Activated naive CD8-positive, alpha-beta T cell treated with anti-CD3 and anti-CD28 coated beads, Interleukin-2, amount 50 U/mL, for 16 hours (primary cell): ENCODE measurements around the gene KICS2.
"Not testable (repeated sequence)": the region's sequence is repeated elsewhere in the genome, so short reads cannot be mapped to it uniquely, and the experiment has no call there.

ENCODE experiments used
- DNase-seq: peaks from one replicate; pipeline ENCODE4 v3.0.0-alpha.2; 2020; ENCODE audit warnings: low read depth, low spot score

The KICS2 gene

GRCh38 chr12:64216239-64216638 lies 5.9 kb downstream of the KICS2 start:
- no peak for DNase-seq

- no peak for DNase-seq
Observed at GRCh38 chr12:64212119-64212746, 9.9 kb downstream of the KICS2 start.

GRCh38 chr12:64207453-64207852 lies 14.6 kb downstream of the KICS2 start:
- DNase-seq: no peak

DNA sequence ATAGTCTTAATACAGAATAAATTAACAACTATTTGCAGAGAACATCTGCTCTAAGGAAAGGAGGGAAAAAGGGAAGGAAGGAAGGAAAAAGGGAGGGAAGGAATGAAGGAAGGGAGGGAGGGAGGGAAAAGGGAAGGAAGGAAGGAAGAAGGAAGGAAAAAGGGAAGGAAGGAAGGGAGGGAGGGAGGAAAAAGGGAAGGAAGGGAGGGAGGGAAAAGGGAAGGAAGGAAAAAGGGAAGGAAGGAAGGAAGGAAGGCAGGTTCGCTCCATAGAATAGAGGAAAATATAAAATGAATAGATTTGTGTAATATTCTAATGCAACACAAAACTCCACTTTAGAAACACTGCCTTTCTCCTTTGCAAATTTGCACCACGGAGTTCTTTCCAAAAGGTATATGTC lies 16.6 kb downstream of the KICS2 start:
- DNase-seq: no peak

GRCh38 chr12:64203775-64204174 lies 18.3 kb downstream of the KICS2 start:
- no peak for DNase-seq

GRCh38 chr12:64203036-64203435 lies 19.1 kb downstream of the KICS2 start:
- no peak for DNase-seq

GRCh38 chr12:64195841-64196240 lies 26.3 kb downstream of the KICS2 start:
- not testable (repeated sequence) for DNase-seq

DNA sequence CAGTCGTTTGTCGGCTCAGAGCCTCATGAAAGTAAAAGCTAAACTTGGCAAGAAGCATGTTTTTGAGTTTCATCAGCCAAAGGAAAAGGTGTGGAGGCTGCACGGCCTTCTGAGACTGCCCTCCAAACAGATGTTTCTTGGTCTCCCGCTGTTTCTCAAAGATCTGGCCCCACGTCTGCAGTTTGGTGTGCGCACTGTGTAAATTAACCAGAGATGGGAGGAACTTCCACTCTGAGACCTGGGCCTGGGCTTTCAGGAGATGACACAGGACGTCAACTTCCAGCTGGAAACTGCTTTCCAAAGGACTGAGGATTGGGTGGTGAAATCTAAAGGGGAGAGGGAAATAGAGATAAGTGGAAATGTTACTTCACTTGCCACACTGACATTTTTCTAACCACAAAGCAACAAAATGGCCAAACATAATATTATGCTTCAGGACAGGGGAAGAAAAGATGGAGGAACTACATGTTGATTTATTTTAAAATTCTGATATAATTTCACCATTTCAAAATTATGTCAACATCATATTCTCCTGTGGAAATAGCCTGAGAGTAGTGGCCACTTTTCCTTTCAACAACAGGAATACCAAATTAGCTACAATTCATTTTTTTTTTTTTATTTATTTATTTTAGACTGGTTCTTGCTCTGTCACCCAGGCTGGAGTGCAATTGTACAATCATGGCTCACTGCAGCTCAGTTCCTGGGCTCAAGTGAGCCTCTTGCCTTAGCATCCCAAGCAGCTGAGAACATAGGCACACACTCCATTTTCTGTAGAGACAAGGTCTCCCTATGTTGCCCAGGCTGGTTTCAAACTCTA lies 27.6 kb downstream of the KICS2 start:
- no peak for DNase-seq

DNA sequence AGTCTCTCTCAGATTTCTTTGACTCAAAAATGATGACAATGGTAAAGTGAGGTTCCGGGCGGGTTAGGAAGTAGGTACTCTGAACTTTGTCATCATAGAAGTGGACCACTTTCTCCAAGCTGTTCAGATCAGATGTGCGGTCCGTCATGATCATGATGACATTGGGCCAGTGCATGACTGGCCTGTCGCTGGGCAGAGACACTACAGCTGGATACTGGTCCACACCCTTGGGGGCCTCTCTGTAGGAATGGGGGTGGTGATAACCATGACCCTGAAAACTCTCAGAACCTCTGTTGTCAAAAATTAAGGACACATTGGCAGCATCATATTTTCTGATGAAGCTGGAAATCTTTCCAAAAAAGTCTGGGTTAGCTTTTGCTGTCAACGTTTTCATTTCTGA lies 28.2 kb downstream of the KICS2 start:
- DNase-seq: no peak

- DNase-seq: no peak
Observed at GRCh38 chr12:64192644-64193444, 29.3 kb downstream of the KICS2 start.

DNA sequence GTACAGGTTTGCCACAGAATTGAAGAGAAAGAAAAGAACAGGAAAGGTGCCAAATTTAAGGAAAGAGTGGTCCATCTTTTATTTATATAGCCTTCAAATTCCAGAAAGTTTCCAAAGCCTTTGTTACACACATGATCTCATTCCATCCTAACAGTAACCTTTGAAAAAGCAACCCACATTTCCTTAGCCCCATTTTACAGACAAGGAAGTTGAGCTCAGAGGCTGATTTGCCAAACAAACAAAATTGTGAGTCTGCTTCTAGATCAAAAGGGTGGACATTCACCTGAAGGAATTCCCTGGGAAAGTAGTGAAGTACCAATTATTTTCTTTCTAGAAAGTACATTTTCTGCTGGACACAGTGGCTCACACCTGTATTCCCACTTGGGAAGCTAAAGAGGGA lies 32.0 kb downstream of the KICS2 start:
- no peak for DNase-seq

DNA sequence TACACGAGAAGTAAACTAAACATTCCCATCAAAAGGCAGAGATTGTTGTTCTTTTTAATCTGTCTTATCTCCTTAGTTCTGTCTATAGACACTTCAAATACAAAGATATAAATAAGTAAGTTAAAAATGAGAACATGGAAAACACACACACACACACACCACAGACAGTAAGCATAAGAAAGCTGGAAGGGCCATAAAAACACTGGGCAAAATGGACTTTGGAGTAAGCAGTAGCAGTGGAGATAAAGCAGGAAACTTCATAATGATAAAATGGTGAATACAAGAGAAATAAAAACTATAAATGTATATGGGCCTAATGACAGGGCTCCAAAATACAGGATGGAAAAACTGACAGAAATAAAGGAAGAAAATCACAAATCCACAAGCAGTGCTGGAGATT lies 32.6 kb downstream of the KICS2 start:
- no peak for DNase-seq

- no peak for DNase-seq
Observed at GRCh38 chr12:64187794-64188193, 34.3 kb downstream of the KICS2 start.

- DNase-seq: no peak
Observed at GRCh38 chr12:64187370-64187769, 34.7 kb downstream of the KICS2 start.

DNA sequence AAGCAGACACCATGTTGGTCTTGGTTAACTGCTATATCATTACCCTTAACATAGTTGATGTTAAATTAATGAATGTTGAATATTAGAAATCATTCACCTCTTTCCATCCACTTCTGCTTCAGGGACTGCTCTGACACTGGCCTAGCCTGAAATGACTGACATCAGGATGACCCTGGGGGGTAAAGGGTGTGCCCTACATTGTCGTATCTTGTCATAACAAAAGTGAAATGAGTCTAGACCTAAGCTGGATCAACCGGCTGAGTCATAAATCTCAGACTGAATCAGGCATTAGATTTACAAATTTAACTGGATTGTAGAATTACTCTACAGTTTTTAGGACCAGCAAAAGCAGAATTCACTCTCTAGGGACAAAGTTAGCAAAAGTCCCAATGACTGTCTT lies 35.3 kb downstream of the KICS2 start:
- DNase-seq: no peak

- no peak for DNase-seq
Observed at GRCh38 chr12:64184216-64184615, 37.9 kb downstream of the KICS2 start.

GRCh38 chr12:64181430-64182291 lies 40.4 kb downstream of the KICS2 start:
- DNase-seq: no peak

- DNase-seq: no peak
Observed at GRCh38 chr12:64180951-64181350, 41.1 kb downstream of the KICS2 start.

DNA sequence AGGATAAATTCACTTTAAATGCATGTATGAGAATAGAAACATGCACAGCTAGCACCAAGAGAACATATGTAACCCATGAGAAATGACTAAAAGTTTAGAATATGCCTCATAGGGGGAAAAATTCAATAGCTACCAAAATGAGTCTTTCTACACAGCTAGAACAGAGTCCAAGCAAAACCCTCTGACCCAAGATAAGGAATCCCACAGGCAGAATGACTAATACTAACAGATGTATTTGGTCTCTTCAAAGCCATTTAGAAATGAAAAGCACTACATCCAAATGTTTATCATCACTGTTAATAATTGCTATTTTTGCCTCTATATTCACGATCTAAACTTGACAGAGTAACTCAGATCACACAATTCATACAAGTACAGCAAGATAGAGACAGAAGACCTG lies 44.0 kb downstream of the KICS2 start:
- no peak for DNase-seq

DNA sequence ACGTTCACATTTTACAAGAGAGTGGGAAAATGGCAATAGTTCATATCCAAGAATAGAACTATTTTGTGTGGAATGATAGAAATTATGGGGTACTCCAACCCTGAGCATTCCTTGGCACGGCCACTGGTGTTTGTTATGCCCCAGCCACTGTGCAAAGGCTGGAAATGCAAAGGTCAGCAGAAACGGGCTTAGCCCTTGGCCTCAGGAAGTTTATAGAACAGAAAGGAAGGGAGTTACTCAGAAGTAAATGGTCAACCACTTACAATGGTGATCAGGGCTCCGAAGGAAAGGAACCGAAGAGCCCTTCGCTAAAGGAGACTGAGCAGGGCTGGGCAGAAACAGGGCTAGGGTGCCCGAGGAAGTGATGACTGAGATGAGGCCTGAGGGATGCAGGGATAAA lies 45.1 kb downstream of the KICS2 start:
- no peak for DNase-seq

GRCh38 chr12:64175254-64175945 lies 46.7 kb downstream of the KICS2 start:
- DNase-seq: no peak
